GM19468 (cell line): ENCODE data around the gene TEX22.

Experiments used
- ATAC-seq: cut with Tn5 transposase; IDR thresholded peaks from one replicate; pipeline ENCODE4 v1.9.1; 2021; ENCODE audit warnings: mild to moderate bottlenecking, moderate library complexity, moderate number of reproducible peaks; ENCODE audit not compliant: unreplicated experiment; ENCODE audit errors: extremely low read depth

The TEX22 gene

DNA sequence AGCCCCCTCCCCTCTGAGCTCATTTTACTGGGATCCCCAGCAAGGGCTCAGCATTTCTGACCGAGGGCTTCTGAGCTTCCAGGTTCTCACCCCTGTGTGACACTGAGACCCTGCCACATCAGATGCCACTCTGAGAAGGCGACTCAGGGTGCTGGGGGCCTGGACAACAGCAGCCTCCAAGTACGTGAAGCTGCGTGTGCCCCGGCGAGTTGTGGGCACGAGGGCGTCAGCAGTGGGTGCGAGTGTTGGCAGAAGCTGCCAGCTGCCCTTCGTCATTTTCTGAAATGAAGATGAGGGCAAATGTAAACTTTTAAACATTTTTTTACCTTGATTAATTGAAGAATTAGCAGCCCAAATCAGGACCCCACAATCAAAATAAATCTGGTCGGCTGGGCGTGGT, 32.7 kb upstream of the TEX22 start:
- ATAC-seq = no peak

DNA sequence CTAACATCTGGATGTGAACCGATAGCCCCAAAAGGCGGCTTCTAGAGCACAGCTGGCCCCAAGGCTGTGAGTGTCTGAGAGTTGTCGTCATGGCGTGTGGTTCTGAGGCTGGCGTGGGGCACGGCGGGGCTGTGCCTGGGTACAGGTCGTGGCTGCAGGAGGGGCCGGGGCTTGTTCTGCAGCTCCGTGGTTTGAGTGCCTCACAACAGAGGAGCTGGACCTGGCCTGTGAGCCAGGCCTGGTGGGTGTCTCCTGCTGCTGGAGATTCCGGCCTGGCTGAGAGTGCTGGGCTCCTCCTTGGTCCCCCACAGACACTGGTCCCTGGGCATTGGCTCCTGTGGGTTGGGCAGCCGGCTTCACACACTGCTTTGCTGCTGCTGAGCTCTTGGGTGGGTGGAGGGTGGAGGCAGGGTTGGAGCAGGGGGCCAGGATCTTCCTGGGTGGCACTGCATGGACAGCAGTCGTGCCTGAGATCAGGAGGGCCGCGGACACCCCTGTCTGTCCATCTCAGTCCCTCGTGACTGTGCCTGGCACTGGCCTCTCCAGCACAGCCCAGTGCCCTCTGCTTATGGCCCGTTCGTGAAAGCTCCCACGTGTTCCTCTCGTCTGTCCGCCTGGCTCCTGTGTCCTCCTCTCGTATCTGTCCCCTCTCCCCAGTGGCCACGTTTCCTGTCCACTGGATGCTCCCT, 31.8 kb upstream of the TEX22 start:
- ATAC-seq = no peak

DNA sequence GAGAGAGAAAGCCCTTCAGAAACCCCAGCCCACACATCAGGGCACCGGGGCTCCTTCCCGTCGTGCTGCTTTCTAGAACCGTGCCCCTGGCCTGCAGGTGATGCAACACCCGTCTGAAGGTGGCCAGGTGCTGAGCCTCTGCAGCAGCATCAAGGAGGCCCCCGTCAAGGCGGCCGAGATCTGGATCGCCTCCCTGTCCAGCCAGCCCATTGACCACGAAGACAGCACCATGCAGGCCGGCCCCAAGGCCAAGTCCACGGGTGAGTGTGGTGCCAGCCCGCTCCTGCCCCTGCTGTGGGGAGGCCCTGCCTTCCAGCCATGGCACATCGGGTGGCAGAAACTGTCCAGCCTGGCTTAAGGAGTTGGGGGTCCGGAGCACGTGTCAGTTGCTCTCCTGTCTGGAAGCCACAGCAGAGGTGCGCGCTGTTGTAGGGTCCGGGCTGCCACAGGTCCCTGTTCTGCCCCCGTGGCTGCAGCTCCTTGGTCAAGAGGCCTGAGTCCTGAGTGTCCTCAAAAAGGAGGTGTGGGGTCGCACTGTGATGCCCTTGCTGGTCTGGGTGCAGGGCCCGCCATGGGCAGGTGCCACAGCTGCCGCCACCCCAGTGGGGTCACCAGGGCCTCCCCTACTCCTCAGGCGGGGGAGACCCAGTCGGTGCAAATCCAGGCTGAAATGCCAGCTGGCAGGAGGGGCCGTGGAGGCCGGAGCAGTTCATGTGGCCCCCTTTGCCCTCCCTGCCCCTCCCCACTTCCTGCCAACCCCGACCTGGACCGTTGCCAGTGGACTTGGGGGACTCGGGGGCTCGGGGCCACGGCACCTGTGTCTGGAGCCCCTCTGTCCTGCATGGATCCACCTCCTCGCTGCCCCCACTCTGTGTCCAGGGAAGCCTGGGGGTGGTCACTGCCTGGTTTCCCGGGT, 31.0 kb upstream of the TEX22 start:
- ATAC-seq = no peak

DNA sequence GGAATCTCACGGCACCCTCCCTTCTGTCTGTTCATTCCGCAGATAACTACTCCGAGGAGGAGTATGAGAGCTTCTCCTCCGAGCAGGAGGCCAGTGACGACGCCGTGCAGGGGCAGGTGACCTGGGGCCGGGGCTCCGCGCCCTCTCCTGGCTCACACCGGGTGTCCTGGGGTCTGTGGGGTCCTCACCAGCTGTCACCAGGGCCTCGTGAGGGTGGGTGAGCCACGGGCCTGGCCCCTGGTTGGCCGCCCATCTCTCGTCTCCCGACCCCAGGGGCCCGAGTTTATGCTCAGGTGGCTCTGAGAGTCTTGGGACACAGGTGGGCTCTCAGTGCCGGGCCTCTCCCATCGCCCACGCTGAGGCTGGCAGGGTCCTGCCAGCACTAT, 30.3 kb upstream of the TEX22 start:
- no peak for ATAC-seq

DNA sequence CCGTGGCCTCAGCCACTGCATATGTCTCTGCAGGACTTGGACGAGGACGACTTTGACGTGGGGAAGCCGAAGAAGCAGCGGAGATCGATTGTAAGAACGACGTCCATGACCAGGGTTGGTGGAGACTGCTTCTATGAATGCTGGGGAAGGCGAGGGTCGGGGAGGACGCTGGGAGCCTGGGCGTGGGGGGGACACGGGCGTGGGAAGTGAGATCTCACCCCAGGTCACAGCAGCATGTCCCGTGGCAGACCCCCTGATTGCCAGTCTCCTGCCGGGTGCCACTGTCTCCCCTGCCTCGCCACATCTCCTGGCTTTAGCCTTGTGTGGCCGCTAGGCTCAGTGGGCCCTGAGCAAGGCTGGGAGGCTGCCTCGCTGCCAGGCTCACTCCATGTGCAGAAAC, 29.9 kb upstream of the TEX22 start:
- ATAC-seq = no peak

DNA sequence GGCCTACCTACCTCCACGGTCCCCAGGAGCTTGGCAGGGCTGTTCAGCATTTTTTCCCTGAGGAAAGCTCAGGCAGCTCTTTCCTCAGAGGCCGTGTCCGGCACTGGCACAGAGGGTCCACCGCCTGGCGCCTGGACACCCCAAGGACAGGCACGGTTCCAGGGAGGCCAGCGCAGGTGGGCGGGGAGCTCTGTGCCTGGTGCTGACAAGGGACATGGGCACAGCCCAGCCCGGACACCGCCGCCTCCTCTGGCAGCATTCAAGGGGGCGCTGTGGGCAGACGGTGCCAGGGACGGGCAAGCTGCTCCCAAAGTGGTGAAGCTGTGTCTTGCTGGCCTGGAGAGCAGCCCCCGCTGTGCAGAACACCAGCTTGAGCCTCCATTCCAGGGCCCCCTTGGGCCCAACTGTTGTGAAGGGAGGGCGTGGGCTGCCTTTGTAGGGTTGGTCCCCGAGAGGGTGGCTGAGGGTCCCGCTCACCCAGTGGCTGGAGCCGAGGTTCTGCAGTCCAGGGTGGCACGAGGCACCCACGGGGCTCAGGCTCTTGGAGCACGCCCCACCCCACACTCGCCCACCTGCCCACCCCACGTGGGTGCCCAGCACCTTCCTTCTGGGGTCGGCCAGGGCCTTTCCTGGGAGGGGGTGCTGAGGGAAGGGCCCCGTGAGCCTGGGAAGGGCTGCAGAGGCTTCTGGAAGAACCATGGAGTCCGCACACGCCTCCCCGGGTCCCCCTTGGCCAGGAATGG, 29.3 kb upstream of the TEX22 start:
- ATAC-seq = no peak

DNA sequence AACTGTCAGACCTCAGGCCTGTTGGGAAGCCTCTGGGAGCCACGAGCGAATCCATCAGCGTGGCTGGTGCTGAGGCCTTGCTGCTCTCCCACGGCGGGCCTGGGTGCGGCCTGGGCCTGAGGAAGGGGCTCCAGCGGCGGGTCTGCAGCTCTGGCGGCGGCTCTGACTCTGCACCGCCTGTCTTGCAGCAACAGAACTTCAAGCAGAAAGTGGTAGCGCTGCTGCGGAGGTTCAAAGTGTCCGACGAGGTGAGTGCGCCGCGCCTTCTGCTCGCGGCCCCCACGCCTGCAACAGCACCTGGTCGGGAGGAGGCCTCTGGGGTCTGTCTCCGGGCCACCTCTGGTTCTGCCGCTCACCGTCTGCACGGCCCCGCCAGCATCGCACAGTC, 28.7 kb upstream of the TEX22 start:
- ATAC-seq = no peak

DNA sequence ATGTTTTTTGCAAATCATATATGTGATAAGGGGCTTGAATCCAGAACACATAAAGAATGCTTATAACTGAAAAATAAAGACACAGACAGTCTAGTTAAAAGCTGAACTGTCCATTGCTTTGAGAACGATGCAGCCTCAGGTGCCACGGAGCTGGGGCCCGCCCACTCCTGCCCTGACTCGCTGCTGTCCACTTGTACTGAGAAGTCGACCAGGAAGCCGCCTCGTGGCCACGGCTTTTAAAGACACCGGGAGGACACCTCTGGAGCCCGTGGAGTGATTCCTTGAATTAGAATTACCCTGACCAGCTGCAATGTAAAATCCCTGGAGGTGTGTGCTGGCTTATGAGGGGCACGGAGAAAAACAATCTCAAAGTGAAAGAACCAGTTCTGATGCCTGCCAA, 23.9 kb upstream of the TEX22 start:
- no peak for ATAC-seq

DNA sequence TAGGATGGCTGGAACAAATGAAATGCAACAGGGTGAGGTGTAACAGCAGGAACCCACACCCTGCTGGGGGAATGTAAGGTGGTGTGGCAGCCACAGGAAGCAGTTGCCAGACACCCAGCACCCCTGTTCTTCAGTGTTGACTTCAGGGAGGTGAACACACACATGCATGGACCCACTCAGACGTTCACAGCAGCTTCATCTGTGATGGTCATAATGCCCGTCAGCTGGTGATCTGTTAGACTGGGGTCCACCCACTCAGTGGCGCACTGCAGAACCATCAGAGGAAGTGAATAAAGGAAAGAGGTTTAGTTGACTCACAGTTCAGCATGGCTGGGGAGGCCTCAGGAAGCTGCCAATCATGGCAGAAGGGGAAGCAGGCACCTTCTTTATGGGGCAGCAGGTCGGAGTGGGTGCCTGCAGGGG, 22.7 kb upstream of the TEX22 start:
- ATAC-seq = no peak

DNA sequence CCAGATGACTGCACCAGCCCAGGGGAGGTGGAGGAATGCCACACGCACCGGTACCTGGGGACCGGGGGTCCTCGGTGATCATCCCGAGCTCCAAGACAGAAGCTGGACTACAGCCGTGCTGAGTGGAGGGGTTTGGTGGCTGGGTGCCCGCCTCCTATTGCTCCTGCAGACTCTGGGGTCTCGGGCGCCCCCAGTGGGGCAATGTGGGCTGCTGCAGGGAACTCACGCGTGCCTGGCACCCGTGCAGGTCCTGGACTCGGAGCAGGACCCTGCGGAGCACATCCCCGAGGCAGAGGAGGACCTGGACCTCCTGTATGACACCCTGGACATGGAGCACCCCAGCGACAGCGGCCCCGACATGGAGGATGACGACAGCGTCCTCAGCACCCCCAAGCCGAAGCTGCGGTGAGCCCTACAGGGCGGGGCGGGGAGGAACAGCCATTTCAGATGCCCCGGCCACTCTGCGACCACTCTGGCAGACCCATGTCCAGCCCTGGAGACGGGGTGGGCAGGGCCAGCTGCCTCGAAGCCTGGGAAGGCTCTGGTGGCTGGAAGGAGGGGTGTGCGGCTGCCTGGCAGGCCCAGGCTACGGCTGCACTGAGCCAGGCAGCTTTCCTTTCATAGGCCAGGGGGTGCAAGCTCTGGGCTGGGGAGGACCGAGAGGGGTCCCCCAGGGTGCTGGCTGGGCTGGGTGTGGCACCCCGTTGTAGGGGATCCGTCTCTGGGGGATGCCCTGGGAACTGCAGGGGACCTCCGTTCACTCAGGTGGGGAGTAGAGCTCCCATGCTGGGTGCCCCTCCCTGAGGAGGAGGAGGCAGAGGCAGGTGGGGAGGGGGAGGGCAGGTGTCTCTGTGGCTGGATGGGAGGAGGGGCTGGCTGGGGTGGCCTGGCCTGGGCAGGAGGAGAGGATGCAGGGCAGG, 21.6 kb upstream of the TEX22 start:
- no peak for ATAC-seq

DNA sequence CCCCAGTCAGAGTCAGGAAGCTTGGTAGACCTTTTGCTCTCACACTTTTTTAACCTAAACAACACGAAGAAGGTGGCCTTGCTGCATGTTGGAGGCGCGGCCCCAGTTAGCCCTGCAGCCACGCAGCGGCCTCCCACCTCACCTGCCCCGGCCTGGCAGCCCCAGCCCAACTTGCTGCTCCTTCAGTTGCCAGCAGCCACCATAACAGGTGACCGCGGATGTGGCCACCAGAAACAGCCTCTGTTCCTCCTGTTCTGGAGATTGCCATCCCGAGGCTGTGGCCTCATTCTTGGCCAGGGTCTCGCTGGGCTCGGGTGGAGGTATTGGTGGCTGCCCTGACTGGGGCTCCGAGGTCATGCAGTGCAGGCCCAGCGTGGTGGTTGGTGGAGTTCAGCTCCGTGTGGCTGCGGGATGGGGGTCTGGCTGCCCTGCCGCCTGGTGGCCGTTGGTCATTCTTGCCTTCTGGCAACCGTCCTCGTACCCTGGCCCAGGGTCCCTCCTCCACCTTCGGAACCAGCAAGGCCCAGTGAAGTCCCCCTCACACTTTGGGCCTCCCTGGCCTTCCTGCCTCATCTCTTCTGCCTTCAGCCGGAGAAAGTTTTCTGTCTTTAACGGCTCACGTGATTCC, 20.7 kb upstream of the TEX22 start:
- ATAC-seq = no peak

DNA sequence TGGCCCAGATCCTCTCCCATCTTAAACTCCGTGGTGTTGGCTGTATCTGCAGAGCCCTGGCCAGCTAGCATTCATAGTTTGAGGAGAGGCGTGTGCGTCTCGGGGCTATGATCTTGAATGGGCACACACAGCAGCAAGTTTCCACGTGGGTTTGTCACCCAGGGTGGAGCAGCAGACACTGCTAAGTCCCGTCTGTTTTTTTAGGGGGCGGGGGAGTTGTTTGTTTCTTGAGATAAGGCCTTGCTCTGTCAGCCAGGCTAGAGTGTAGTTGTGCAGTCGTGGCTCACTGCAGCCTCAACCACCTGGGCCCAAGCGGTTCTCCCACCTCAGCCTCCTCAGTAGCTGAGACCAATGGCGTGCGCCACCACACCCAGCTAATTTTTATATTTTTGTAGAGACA, 20.1 kb upstream of the TEX22 start:
- ATAC-seq = no peak

DNA sequence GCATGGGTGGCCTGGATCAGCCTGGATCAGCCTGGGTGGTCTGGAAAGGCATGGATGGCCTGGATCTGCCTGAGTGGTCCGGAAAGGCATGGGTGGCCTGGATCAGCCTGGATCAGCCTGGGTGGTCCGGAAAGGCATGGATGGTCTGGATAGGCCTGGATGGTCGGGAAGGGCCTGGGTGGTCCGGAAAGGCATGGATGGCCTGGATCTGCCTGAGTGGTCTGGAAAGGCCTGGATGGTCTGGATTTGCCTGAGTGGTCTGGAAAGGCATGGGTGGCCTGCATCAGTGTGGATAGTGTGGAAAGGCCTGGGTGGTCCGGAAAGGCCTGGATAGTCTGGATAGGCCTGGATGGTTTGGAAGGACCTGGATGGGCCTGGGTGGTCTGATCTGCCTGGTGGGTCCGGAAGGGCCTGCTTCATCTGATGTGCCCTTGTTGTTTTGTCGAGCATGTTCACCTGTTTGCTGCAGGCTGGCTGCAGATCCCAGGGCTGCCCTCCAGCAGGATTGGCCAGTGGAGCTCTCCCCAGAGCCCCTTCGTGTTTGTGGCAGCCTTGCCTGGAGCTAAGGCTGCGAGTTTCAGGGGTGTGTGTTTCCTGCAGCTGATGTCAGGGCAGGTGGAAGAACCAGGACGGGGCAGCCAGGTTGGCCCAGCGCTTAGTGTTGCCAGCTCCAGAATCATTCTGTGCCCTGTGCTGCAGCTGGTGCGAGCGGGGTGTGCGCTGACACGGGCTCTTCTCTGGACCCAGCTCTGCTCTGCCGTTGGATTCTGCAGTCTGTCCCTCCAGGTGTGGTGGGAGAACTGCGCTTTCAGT, 19.3 kb upstream of the TEX22 start:
- no peak for ATAC-seq

DNA sequence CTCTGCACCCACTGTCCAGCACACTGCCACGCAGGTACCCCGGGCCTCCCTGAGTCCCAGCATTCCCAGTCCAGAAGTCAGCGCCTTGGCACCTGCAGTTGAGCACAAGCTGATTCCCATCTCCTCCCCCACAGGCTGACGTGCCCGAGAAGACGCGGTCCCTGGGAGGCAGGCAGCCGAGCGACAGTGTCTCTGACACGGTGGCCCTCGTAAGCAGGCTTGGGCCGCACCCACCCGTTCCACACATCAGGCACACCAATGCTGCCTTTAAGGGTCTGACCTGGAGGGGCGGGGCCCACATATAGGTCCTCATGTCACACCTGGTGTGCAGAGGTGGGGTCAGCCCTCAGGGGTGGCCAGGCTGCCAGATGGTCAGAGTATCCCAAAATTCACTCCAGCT, 18.4 kb upstream of the TEX22 start:
- ATAC-seq = no peak

DNA sequence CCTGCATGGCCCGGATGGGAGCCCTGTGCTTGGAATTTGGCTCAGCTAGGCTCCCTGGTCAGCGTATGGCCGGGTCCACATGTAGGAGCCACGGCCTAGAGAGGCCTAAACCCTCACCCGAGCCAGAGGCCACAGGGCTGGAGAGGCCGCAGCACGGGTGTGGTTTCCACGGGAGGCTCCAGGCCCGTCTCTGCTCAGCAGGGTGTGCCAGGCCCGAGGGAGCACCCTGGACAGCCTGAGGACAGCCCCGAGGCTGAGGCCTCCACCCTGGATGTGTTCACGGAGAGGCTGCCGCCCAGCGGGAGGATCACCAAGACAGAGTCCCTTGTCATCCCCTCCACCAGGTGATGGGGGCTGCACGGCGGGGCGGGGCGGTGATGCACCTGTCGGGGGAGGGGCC, 17.6 kb upstream of the TEX22 start:
- ATAC-seq = no peak

DNA sequence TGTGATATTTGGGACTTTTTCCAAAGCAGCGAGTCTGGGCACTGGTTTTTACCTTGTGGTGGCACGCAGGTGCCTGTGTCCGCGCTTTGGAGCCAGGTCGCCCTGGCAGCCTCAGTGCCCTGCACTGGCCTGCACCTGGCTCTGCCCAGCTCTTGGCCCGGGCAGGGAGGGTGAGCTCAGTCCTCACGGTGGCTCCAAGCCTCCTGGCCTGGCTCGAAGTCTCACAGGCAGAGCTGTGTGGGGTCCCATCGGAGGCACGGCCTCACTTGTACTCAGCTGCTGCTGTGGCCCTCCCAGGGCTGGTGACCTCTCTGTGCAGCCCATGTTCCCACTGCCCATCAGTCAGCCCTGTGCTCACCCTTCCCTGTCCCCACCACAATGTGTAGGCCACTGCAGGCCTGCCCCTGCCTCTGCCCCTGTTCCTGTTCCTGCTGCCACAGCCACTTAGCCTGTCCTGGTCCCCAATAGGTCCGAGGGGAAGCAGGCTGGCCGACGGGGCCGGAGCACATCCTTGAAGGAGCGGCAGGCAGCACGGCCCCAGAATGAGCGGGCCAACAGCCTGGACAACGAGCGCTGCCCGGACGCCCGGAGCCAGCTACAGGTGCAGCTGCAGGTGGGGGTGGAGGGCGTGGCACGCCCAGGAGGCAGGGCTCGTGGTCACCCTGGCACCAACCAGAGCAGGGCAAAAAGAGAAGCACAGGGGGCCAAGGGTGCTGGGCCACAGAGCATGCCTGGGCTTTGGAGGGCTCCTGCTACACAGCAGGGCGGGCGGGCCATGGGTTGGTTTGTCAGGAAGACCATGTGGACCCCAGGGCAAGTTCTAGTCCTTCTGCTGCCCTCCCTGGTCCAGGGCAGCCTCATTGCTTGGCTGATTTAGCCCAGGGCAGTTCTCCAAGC, 16.6 kb upstream of the TEX22 start:
- ATAC-seq = no peak

DNA sequence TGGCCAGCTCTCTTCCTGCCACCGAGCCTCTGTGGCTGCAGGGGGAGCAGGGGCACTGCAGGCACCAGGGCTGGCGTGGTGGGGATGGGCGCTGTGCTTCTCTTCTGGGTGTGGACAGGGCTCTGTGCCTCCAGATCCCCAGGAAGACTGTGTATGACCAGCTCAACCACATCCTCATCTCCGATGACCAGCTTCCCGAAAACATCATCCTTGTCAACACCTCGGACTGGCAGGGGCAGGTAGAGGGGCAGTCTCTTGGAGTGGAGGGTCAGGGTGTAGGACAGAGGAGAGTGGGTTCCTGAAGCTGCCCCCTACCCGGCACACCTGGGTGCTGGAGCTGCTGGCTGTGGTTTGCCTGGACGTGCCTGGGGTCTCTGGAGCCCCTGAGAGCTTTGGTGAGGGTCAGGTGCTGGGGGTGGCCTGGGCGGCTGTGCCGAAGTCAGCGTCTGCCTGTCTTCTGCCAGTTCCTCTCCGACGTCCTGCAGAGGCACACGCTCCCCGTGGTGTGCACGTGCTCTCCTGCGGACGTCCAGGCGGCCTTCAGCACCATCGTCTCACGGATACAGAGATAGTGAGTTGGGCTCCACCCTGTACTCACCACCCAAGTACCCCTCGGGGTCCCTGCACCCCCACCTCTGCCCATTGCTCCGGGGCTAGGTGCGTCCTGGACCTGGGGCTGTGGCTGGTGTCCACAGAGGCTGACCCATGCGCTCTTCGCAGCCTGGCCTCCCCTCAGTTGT, 15.8 kb upstream of the TEX22 start:
- no peak for ATAC-seq
